AG09309 (cell line): ENCODE measurements around the gene STK25.

Experiments
- DNase-seq: peaks from one replicate; pipeline ENCODE4 v3.0.0-alpha.2; 2010; ENCODE audit warnings: low read depth
- H3K4me3 ChIP-seq: 2 replicates; pipeline ENCODE4 v1.5.1; 2011; ENCODE audit warnings: mild to moderate bottlenecking, low read depth, low read length, moderate library complexity; ENCODE audit not compliant: control insufficient read depth
- TF ChIP-seq, protein P1 (sequence below): IDR thresholded peaks from 2 replicates; pipeline ENCODE4 v1.5.1; 2011; ENCODE audit warnings: mild to moderate bottlenecking, low read depth, low read length, inconsistent platforms; ENCODE audit not compliant: insufficient read depth, control insufficient read depth; ENCODE audit errors: missing control alignments

Gene STK25

DNA sequence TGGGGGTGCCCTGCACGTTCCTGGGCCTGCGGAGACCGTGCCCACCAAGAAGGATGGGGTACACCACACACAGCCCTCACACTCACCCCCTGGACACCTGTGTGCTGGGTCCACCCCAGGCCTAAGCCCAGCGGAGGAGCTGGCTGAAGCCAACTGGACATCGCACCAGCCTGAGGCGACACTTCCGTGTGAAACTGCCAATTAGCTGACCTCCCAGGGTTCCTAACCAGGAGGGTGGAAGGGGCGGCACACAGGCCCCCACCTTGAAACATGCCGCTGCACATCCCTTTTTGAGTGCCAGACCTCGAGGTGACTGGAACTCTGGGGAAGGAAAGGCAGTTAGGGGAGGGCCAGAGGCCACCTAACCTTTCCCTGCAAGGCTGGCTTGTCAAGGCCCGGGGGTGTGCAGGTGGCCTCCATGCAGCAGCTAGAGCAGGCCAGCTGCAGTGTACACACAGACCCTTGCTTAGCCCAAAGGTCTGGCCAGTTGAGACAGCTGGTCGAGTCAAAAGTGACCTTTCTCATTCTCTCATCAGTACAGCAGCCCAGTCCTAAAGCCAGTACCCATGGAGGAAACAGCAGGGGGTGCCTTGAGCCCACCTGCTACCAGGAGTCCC, 4.5 kb downstream of the STK25 start:
- TF ChIP-seq, protein P1, sequence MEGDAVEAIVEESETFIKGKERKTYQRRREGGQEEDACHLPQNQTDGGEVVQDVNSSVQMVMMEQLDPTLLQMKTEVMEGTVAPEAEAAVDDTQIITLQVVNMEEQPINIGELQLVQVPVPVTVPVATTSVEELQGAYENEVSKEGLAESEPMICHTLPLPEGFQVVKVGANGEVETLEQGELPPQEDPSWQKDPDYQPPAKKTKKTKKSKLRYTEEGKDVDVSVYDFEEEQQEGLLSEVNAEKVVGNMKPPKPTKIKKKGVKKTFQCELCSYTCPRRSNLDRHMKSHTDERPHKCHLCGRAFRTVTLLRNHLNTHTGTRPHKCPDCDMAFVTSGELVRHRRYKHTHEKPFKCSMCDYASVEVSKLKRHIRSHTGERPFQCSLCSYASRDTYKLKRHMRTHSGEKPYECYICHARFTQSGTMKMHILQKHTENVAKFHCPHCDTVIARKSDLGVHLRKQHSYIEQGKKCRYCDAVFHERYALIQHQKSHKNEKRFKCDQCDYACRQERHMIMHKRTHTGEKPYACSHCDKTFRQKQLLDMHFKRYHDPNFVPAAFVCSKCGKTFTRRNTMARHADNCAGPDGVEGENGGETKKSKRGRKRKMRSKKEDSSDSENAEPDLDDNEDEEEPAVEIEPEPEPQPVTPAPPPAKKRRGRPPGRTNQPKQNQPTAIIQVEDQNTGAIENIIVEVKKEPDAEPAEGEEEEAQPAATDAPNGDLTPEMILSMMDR, result no peak
- no peak for DNase-seq
- no peak overlapping the region for H3K4me3 ChIP-seq

DNA sequence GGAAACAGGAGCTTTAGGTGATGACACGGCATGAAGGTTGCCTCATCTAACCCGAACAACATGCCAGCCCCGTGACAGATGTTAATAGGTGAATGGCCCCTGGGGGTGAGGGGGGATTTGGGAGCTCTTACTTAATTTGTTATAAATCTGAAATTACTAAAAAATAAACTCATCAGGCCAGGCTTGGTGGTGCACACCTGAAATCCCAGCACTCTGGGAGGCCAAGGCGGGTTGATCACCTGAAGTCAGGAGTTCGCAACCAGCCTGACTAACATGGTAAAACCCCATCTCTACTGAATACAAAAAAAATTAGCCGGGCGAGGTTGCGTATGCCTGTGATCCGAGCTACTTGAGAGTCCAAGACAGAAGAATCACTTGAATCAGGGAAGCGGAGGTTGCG, 6.1 kb downstream of the STK25 start:
- no peak overlapping the region for H3K4me3 ChIP-seq
- no peak for DNase-seq
- TF ChIP-seq, protein P1, result no peak

DNA sequence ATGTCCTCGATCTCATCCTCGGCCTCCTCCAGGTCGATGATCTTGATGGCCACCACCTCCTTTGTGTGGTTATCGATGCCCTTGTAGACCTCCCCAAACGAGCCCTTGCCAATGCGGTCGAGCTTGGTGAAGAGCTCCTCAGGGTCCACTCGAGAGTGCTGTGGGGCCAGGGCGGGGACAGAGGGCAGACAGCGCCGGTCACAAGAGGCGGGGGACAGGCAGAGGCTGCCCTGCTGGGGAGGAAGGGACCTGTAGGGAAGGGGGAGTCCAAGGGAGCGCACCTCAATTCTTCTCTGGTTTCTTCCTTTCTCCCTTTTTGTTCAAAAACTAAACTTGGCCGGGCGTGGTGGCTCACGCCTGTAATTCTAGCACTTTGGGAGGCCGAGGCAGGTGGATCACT, 6.8 kb downstream of the STK25 start:
- TF ChIP-seq, protein P1, result no peak
- no peak for DNase-seq
- no peak overlapping the region for H3K4me3 ChIP-seq

GRCh38 chr2:241501099-241501541, 7.3 kb downstream of the STK25 start:
- H3K4me3 ChIP-seq, result no peak overlapping the region
- no peak for DNase-seq
- TF ChIP-seq, protein P1, result no peak

DNA sequence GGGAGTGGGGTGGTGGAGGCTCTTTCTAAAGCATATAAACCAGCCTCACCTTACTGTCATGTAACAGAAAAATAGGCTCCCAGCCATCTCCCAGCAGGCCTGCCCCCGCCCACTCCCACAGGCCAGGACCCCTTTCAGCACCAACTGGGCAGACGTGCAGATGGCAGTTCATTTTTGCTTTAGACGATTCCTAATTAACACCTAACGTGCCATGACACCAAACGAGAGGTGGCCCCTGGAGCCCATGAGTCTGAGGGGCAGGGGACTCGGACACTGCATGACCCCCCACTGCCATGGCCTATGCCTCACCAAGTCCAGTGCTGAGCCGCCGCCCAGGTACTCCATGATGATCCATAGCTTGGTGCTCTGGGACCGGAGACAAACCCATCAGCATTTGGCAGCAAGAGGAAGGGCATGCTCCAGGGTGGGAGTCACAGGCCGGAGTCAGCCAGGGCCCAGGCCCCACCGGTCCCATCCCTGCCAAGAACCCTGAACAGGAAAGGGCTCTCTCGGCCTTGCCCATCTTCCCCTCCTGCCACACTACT, 7.9 kb downstream of the STK25 start:
- no peak for DNase-seq
- no peak overlapping the region for H3K4me3 ChIP-seq
- TF ChIP-seq, protein P1, result no peak

GRCh38 chr2:241500016-241500415, 8.4 kb downstream of the STK25 start:
- no peak for DNase-seq
- no peak overlapping the region for H3K4me3 ChIP-seq
- TF ChIP-seq, protein P1, result no peak
